Measurements from ENCODE around the gene GTF2A2.
"Not testable (repeated sequence)": the region's sequence is repeated elsewhere in the genome, so short reads cannot be mapped to it uniquely, and the experiment has no call there.

Gene GTF2A2

GRCh38 chr15:59668556-59668955 lies 11.2 kb upstream of the GTF2A2 start:
- DNase-seq = no peak

- no peak for DNase-seq
Observed at GRCh38 chr15:59662260-59662659, 4.9 kb upstream of the GTF2A2 start.

- DNase-seq = no peak
Observed at GRCh38 chr15:59659366-59659765, 2.1 kb upstream of the GTF2A2 start.

- no peak for DNase-seq
Observed at GRCh38 chr15:59657635-59658125, 365 bp upstream of the GTF2A2 start.

- DNase-seq = no peak
Observed at GRCh38 chr15:59654046-59654445, 3.3 kb downstream of the GTF2A2 start.

- DNase-seq = no peak
Observed at GRCh38 chr15:59649603-59650002, 7.7 kb downstream of the GTF2A2 start.

GRCh38 chr15:59647085-59647484 lies 10.2 kb downstream of the GTF2A2 start:
- DNase-seq = no peak

- DNase-seq = no peak
Observed at GRCh38 chr15:59646277-59646676, 11.0 kb downstream of the GTF2A2 start.

- not testable (repeated sequence) for DNase-seq
Observed at GRCh38 chr15:59645812-59646211, 11.5 kb downstream of the GTF2A2 start.

- no peak for DNase-seq
Observed at GRCh38 chr15:59644756-59645155, 12.6 kb downstream of the GTF2A2 start.

- DNase-seq = no peak
Observed at GRCh38 chr15:59642351-59642750, 15.0 kb downstream of the GTF2A2 start.

- not testable (repeated sequence) for DNase-seq
Observed at GRCh38 chr15:59637507-59637906, 19.8 kb downstream of the GTF2A2 start.

- no peak for DNase-seq
Observed at GRCh38 chr15:59636184-59636583, 21.1 kb downstream of the GTF2A2 start.

- no peak for DNase-seq
Observed at GRCh38 chr15:59632714-59633113, 24.6 kb downstream of the GTF2A2 start.

GRCh38 chr15:59622289-59622688 lies 35.0 kb downstream of the GTF2A2 start:
- no peak for DNase-seq

- DNase-seq = no peak
Observed at GRCh38 chr15:59618406-59618805, 38.9 kb downstream of the GTF2A2 start.

GRCh38 chr15:59616379-59616778 lies 40.9 kb downstream of the GTF2A2 start:
- no peak for DNase-seq

GRCh38 chr15:59615661-59616060 lies 41.7 kb downstream of the GTF2A2 start:
- DNase-seq = no peak

GRCh38 chr15:59614153-59614552 lies 43.2 kb downstream of the GTF2A2 start:
- no peak for DNase-seq

- no peak for DNase-seq
Observed at GRCh38 chr15:59611276-59612260, 45.7 kb downstream of the GTF2A2 start, which contains the start of gene GCNT3. GCNT3 (plus strand) TSS chr15:59611783; CDS start chr15:59618239, 6,456 bp downstream.

GRCh38 chr15:59609730-59610712 lies 47.3 kb downstream of the GTF2A2 start:
- no peak for DNase-seq

GRCh38 chr15:59605994-59606393 lies 51.3 kb downstream of the GTF2A2 start:
- DNase-seq = no peak

- DNase-seq = no peak
Observed at GRCh38 chr15:59598461-59598860, 58.9 kb downstream of the GTF2A2 start.

All from activated effector memory CD4-positive, alpha-beta T cell treated with Interleukin-2 at 50 U/mL for 16 hours (primary cell).